DOHH2 (cell line): ENCODE data around the gene ABCF2.
A peak's percentile ranks its signal among the peaks of the same experiment; 100 is the strongest.

Experiments
- H3F3A ChIP-seq: fragments of 200-600 bp; sonication (generic), shearing (Covaris generic); 2 replicates; pipeline ENCODE4 v1.6.0; 2016; ENCODE audit warnings: antibody characterized with exemption, mild to moderate bottlenecking; ENCODE audit not compliant: control insufficient read depth, insufficient read depth
- H3K27ac ChIP-seq: fragments of 200-600 bp; sonication (generic); 2 replicates; pipeline ENCODE4 v1.5.1; 2014; ENCODE audit warnings: low read depth, mild to moderate bottlenecking, low read length, moderate library complexity
- H3K27me3 ChIP-seq: fragments of 200-600 bp; sonication (generic); 2 replicates; pipeline ENCODE4 v1.6.1; 2014; ENCODE audit warnings: mild to moderate bottlenecking, low read length, mixed read lengths; ENCODE audit not compliant: control insufficient read depth
- H3K36me3 ChIP-seq: fragments of 200-600 bp; sonication (generic); 2 replicates; pipeline ENCODE4 v1.6.1; 2014; ENCODE audit warnings: mild to moderate bottlenecking, low read length, moderate library complexity, mixed read lengths; ENCODE audit not compliant: control insufficient read depth
- H3K4me1 ChIP-seq: fragments of 200-600 bp; sonication (generic); 2 replicates; pipeline ENCODE4 v1.6.1; 2014; ENCODE audit warnings: mild to moderate bottlenecking, low read length, mixed read lengths; ENCODE audit not compliant: control insufficient read depth
- H3K4me2 ChIP-seq: fragments of 200-600 bp; sonication (generic); 2 replicates; pipeline ENCODE4 v1.6.0; 2014; ENCODE audit warnings: mild to moderate bottlenecking, low read length, moderate library complexity
- H3K4me3 ChIP-seq: fragments of 200-600 bp; sonication (generic); 2 replicates; pipeline ENCODE4 v1.5.1; 2014; ENCODE audit warnings: mild to moderate bottlenecking, low read length, mixed read lengths
- H3K79me2 ChIP-seq: fragments of 200-600 bp; sonication (generic); 2 replicates; pipeline ENCODE4 v1.6.1; 2014; ENCODE audit warnings: mild to moderate bottlenecking, low read length, mixed read lengths; ENCODE audit not compliant: control insufficient read depth
- H3K9me2 ChIP-seq: fragments of 200-600 bp; sonication (generic); replicated peaks from 2 replicates; pipeline ENCODE4 v1.6.1; 2014; ENCODE audit warnings: mild to moderate bottlenecking, low read length, mixed read lengths; ENCODE audit not compliant: control insufficient read depth
- H3K9me3 ChIP-seq: fragments of 200-600 bp; sonication (generic); 2 replicates; pipeline ENCODE4 v1.6.1; 2014; ENCODE audit warnings: antibody characterized with exemption, low read length, mixed read lengths; ENCODE audit not compliant: control insufficient read depth, insufficient read depth
- H4K20me1 ChIP-seq: fragments of 200-600 bp; sonication (generic); 2 replicates; pipeline ENCODE4 v1.6.0; 2014; ENCODE audit warnings: low read depth, mild to moderate bottlenecking, antibody characterized with exemption, low read length, moderate library complexity; ENCODE audit not compliant: control insufficient read depth, insufficient read depth
- EZH2phosphoT487 ChIP-seq: fragments of 200-600 bp; sonication (generic); IDR thresholded peaks from 2 replicates; pipeline ENCODE4 v1.6.1; 2017; ENCODE audit warnings: borderline replicate concordance, mild to moderate bottlenecking, antibody characterized with exemption, low read length, moderate library complexity, mixed read lengths
- TF ChIP-seq, protein P1 (sequence below): fragments of 200-600 bp; sonication (generic); IDR thresholded peaks from one replicate; pipeline ENCODE4 v1.5.1; 2014; ENCODE audit warnings: antibody characterized with exemption, mild to moderate bottlenecking, low read depth, low read length; ENCODE audit not compliant: poor library complexity, severe bottlenecking

ABCF2 gene

DNA sequence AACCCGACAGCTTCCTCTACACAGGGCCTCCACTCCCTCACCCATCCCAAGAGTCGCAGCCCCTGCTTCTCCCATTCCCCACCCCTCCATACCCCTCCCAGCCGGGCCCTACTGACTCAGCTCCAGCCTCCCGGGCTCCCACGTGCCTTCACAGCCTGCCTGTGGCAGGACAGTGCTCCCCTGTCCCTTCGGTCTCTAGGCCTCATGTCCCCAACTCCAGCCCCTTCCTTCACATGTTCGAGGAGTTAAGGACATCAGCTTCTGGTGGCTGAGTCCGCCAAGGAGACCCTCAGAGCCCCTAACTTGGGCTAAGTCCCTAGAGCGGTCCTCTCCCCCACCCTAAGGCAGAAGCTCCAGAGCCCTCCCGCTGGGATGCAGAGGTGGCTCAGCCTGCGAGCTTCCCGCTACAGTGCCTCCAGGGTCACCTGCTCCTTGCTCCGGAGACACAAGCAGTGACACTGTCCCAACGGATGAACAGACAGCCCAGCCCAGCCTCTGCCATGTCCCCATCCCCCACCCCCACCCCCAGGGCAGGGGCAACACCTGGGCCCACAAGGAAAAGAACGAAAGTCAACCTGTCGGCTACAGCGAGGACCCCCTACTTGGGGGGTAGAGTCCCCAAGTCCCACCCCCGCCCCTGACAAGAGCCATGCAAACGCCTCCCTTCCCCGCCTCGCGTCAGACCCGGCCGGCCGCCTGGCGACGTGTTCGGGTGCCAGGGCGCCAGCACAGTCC is 20.8 kb upstream of the ABCF2 start:
- no peak for TF ChIP-seq EZH2phosphoT487
- TF ChIP-seq, protein P1, sequence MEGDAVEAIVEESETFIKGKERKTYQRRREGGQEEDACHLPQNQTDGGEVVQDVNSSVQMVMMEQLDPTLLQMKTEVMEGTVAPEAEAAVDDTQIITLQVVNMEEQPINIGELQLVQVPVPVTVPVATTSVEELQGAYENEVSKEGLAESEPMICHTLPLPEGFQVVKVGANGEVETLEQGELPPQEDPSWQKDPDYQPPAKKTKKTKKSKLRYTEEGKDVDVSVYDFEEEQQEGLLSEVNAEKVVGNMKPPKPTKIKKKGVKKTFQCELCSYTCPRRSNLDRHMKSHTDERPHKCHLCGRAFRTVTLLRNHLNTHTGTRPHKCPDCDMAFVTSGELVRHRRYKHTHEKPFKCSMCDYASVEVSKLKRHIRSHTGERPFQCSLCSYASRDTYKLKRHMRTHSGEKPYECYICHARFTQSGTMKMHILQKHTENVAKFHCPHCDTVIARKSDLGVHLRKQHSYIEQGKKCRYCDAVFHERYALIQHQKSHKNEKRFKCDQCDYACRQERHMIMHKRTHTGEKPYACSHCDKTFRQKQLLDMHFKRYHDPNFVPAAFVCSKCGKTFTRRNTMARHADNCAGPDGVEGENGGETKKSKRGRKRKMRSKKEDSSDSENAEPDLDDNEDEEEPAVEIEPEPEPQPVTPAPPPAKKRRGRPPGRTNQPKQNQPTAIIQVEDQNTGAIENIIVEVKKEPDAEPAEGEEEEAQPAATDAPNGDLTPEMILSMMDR: no peak
- Histone ChIP-seq H4K20me1 (peaks cover 10% of the 10 kb centered on the region; the same call in 1 of the 2 replicates), H3K9me3 (no peaks in the 10 kb centered on the region), H3K4me1 (peaks cover 45% of the 10 kb centered on the region), H3K27me3 (peaks cover 85% of the 10 kb centered on the region), H3K4me2 (peak overlapping the region; percentile 55), H3K9me2 (no peaks in the 10 kb centered on the region), H3K4me3 (peak overlapping the region; percentile 40), H3F3A (no peaks in the 10 kb centered on the region), H3K79me2 (no peaks in the 10 kb centered on the region), H3K27ac (no peak overlapping the region), H3K36me3 (no peaks in the 10 kb centered on the region)

DNA sequence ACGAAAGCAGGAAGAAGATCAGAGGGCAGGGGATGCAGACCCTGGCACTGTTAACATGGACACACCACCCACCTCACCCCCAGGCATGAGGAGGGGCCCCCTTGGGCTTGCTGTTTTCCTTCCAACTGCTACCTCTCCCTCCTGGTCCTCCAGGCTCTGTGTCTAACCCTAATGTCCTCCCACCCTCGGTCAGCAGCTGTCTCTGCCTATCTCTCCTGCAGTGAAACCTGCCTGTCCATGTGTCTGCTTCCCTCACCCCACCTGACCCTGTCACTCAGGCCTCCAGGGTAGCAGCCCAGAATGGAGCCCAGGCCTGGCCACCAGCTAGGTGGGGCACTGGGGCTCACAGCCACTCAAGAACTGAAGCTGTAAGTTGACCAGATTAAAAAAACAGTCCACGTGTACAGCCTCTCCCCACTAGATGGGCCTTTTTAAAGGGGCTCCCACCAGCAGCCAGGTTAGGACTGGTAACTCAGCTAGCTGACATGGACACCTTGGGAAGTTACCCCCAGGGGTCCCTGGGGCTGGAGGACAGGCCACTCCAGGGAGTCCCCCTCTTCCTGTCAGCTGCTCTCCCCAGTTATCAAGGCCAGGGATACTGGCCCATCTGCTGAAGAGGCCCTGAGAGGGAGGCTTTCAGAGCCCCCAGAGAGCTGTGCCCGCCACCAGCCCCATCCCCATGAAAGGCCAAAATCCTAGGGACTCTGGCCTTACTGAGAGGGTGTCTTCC is 20.0 kb upstream of the ABCF2 start:
- Histone ChIP-seq H3K27me3 (peaks cover 77% of the 10 kb centered on the region), H3K4me3 (no peak overlapping the region), H4K20me1 (peaks cover 10% of the 10 kb centered on the region; the same call in 1 of the 2 replicates), H3K27ac (no peak overlapping the region), H3K36me3 (no peaks in the 10 kb centered on the region), H3K9me2 (no peaks in the 10 kb centered on the region), H3K4me1 (peaks cover 45% of the 10 kb centered on the region), H3F3A (no peaks in the 10 kb centered on the region), H3K79me2 (no peaks in the 10 kb centered on the region), H3K9me3 (no peaks in the 10 kb centered on the region), H3K4me2 (no peak overlapping the region)
- TF ChIP-seq, protein P1: no peak
- no peak; the same call in 1 of the 2 replicates for TF ChIP-seq EZH2phosphoT487

DNA sequence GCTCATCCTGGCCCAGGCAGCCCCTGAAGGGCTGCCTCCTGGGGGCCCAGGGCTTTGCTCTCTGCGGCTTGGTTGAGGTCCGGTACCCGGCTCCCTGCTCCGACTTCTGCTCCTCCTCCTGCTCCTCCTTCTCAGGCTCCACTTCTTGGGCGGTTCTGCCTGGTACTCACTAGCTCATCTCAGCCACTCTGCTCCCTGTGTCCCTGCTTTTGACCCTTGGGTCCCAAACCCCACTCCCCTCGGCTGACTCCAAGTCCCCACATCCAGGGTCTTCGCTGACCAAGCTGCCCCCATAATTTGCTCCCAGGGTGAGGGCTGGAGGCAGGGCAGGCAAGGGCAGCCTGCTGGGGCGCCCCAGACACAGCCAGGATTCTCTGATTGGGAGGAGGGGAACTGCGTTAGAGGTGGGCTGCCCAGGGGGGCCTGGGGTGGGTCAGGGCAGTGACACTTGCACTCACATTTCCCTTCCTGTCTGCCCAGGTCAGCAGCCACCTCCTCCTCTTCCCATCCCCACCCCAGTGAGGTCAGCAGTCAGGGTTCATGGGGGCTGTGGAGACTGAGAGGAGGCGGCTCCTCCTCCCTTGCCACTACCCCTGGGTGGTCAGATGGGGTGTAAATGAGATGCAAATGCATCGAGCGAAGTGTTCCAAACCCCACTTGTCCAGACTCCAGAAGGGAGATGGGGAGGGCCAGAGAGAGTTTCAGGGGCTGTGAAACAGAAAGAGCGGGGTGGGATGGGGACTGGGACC is 19.3 kb upstream of the ABCF2 start:
- Histone ChIP-seq H4K20me1 (peaks cover 10% of the 10 kb centered on the region; the same call in 1 of the 2 replicates), H3K4me3 (no peak overlapping the region), H3K27me3 (peaks cover 72% of the 10 kb centered on the region), H3K4me1 (peaks cover 42% of the 10 kb centered on the region), H3F3A (no peaks in the 10 kb centered on the region), H3K9me3 (no peaks in the 10 kb centered on the region), H3K36me3 (no peaks in the 10 kb centered on the region), H3K4me2 (no peak overlapping the region), H3K27ac (no peak overlapping the region), H3K9me2 (no peaks in the 10 kb centered on the region), H3K79me2 (no peaks in the 10 kb centered on the region)
- TF ChIP-seq EZH2phosphoT487: no peak
- TF ChIP-seq, protein P1: no peak
